ENCODE data around the gene PIK3AP1.
"Not testable (repeated sequence)": the region's sequence is repeated elsewhere in the genome, so short reads cannot be mapped to it uniquely, and the experiment has no call there.

The PIK3AP1 gene

GRCh38 chr10:96720422-96721206 is at the start of gene PIK3AP1:
TSS of gene PIK3AP1 (minus strand) at chr10:96720514. CDS start at chr10:96720394, 120 bp downstream.
- peak in 1 of 2 donors; percentile 24 for DNase-seq (ENCODE audit: extremely low read depth in 1 of 2, low read depth in 1 of 2)

GRCh38 chr10:96768136-96768535 is 47.8 kb upstream of the PIK3AP1 start:
- DNase-seq (ENCODE audit: extremely low read depth in 1 of 2, low read depth in 1 of 2) = no peak

GRCh38 chr10:96767611-96768010 is 47.3 kb upstream of the PIK3AP1 start:
- DNase-seq (ENCODE audit: extremely low read depth in 1 of 2, low read depth in 1 of 2) = no peak

GRCh38 chr10:96765406-96766240 is 45.3 kb upstream of the PIK3AP1 start:
- peak; percentile 49 to 59 for DNase-seq (ENCODE audit: extremely low read depth in 1 of 2, low read depth in 1 of 2)

GRCh38 chr10:96764425-96765060 is 44.2 kb upstream of the PIK3AP1 start:
- no peak for DNase-seq (ENCODE audit: extremely low read depth in 1 of 2, low read depth in 1 of 2)

GRCh38 chr10:96758423-96758822 is 38.1 kb upstream of the PIK3AP1 start:
- DNase-seq (ENCODE audit: extremely low read depth in 1 of 2, low read depth in 1 of 2) = no peak

GRCh38 chr10:96756111-96756903 is 36.0 kb upstream of the PIK3AP1 start:
- DNase-seq (ENCODE audit: extremely low read depth in 1 of 2, low read depth in 1 of 2) = no peak

GRCh38 chr10:96753956-96754355 is 33.6 kb upstream of the PIK3AP1 start:
- no peak for DNase-seq (ENCODE audit: extremely low read depth in 1 of 2, low read depth in 1 of 2)

GRCh38 chr10:96752375-96752774 is 32.1 kb upstream of the PIK3AP1 start:
- DNase-seq (ENCODE audit: extremely low read depth in 1 of 2, low read depth in 1 of 2) = no peak

GRCh38 chr10:96750316-96750715 is 30.0 kb upstream of the PIK3AP1 start:
- not testable (repeated sequence) for DNase-seq (ENCODE audit: extremely low read depth in 1 of 2, low read depth in 1 of 2)

GRCh38 chr10:96747734-96748550 is 27.6 kb upstream of the PIK3AP1 start:
- DNase-seq (ENCODE audit: extremely low read depth in 1 of 2, low read depth in 1 of 2) = no peak

- no peak for DNase-seq (ENCODE audit: extremely low read depth in 1 of 2, low read depth in 1 of 2)
Observed at GRCh38 chr10:96746503-96746902, 26.2 kb upstream of the PIK3AP1 start.

GRCh38 chr10:96745950-96746349 is 25.6 kb upstream of the PIK3AP1 start:
- no peak for DNase-seq (ENCODE audit: extremely low read depth in 1 of 2, low read depth in 1 of 2)

- DNase-seq (ENCODE audit: extremely low read depth in 1 of 2, low read depth in 1 of 2) = no peak
Observed at GRCh38 chr10:96743988-96744585, 23.8 kb upstream of the PIK3AP1 start.

GRCh38 chr10:96741557-96741956 is 21.2 kb upstream of the PIK3AP1 start:
- DNase-seq (ENCODE audit: extremely low read depth in 1 of 2, low read depth in 1 of 2) = not testable (repeated sequence)

GRCh38 chr10:96740579-96741281 is 20.4 kb upstream of the PIK3AP1 start:
- no peak for DNase-seq (ENCODE audit: extremely low read depth in 1 of 2, low read depth in 1 of 2)

- DNase-seq (ENCODE audit: extremely low read depth in 1 of 2, low read depth in 1 of 2) = no peak
Observed at GRCh38 chr10:96740141-96740540, 19.8 kb upstream of the PIK3AP1 start.

- not testable (repeated sequence) for DNase-seq (ENCODE audit: extremely low read depth in 1 of 2, low read depth in 1 of 2)
Observed at GRCh38 chr10:96737307-96737902, 17.1 kb upstream of the PIK3AP1 start.
